ENCODE results near the gene RAD23A. TPM values are rescaled to one million over a fixed set of nuclear protein-coding genes. Genes with fewer than 3 reads are reported as not detected.
"Not testable (repeated sequence)": the region's sequence is repeated elsewhere in the genome, so short reads cannot be mapped to it uniquely, and the experiment has no call there.

The RAD23A gene
- total and polyA plus RNA-seq, 10 of the 15 experiments (the other 5 are each of a cell fraction or from before 2014, with no cell fraction given): 8.8 to 198 (median 119) TPM

DNA sequence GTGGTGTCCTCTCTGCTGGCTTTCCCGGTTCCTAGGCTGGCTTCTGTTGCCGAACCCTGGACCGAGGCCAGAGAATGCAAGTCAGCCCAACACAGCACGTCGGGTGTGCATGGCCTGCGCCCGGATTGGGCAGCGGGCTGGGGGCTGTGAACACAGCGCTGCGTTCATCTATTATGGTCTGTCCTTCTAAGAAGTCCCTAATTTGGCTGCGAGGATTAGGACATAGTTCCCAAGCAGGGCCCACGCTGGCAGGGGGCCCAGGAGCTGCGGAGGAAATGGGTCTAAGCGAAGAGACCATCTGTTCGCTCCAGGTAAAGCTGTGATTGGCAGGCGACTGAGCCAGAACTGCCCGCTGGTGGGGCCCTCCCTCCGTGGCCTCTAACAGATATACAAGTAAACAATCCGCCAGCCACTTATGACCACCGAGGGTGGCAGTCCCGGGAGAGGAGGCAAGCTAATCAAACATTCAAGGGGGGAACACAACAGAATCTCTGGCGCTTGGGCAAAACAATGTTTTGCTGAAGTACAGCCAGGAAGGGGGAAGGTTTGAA lies 32.6 kb upstream of the RAD23A start:
- no TSS peak for BruUV-seq (replicated peaks)
- H3K79me2 ChIP-seq (ENCODE audit: control insufficient read depth, insufficient read depth, low read length): no peaks in the 10 kb centered on the region
- ChIA-PET RAD21 (ENCODE audit: unreplicated experiment) (no interaction called here), POLR2A (interaction anchor here (0.7 to 2.4 kb wide), 4 partner anchors 11 to 48 kb away, joined by 4 to 8 read pairs (median 5); partner anchors contain the start of gene FARSA), CTCF (interaction anchor here (0.8 to 4.8 kb wide), 3 partner anchors 12 to 149 kb away, joined by 3 to 23 read pairs (median 11); no protein-coding TSS in a partner anchor), SMC1A (ENCODE audit: uncharacterized antibody, unreplicated experiment) (interaction anchor here (0.9 to 1.8 kb wide), 3 partner anchors 14 to 47 kb away, joined by 3 to 5 read pairs (median 5); no protein-coding TSS in a partner anchor)
- H3K27ac ChIP-seq (ENCODE audit: control insufficient read depth, insufficient read depth): no peak overlapping the region
- ATAC-seq (no peak), DNase-seq (ENCODE audit: low read depth, low spot score) (no peak), FAIRE-seq (no peak)
- H3K4me1 ChIP-seq (ENCODE audit: control insufficient read depth, insufficient read depth, low read length): peaks cover 7% of the 10 kb centered on the region
- WGBS (ENCODE audit: insufficient coverage, insufficient replicate concordance, low lambda C conversion rate, missing lambda C conversion rate): 68% methylated on average over 22 of the region's 22 CpGs
- intact Hi-C loops (cut with micrococcal nuclease; ENCODE audit: unreplicated experiment): no loop called here
- in situ Hi-C loops (cut with MboI): no loop called here
- TF ChIP-seq IRF4 (IDR thresholded peaks at IDR 0.05; ENCODE audit: low read depth, low read length) (no peak), RUNX3 (IDR thresholded peaks at IDR 0.05; ENCODE audit: low read length) (no peak)
- H3K4me2 ChIP-seq (ENCODE audit: control insufficient read depth, insufficient read depth): no peak overlapping the region
- no peaks in the 10 kb centered on the region for H3K27me3 ChIP-seq (replicated peaks in 1 of 2; ENCODE audit: control insufficient read depth in 2 of 2, insufficient read depth in 2 of 2, low read length in 1 of 2)
- H3K4me3 ChIP-seq: no peak overlapping the region
- no peak overlapping the region for H3K9ac ChIP-seq (ENCODE audit: control insufficient read depth, insufficient read depth, low read length)
- no peak overlapping the region; the same call in 1 of the 2 replicates for H2AFZ ChIP-seq (ENCODE audit: control insufficient read depth, low read depth, low read length)
- no peaks in the 10 kb centered on the region for H4K20me1 ChIP-seq (ENCODE audit: control insufficient read depth, insufficient read depth)
- H3K9me3 ChIP-seq (replicated peaks; ENCODE audit: control insufficient read depth, insufficient read depth, low read length): no peaks in the 10 kb centered on the region; the same call in 2 of the 3 replicates
- no peaks in the 10 kb centered on the region for H3K36me3 ChIP-seq (ENCODE audit: control insufficient read depth in 2 of 2, insufficient read depth in 2 of 2, low read length in 1 of 2)

DNA sequence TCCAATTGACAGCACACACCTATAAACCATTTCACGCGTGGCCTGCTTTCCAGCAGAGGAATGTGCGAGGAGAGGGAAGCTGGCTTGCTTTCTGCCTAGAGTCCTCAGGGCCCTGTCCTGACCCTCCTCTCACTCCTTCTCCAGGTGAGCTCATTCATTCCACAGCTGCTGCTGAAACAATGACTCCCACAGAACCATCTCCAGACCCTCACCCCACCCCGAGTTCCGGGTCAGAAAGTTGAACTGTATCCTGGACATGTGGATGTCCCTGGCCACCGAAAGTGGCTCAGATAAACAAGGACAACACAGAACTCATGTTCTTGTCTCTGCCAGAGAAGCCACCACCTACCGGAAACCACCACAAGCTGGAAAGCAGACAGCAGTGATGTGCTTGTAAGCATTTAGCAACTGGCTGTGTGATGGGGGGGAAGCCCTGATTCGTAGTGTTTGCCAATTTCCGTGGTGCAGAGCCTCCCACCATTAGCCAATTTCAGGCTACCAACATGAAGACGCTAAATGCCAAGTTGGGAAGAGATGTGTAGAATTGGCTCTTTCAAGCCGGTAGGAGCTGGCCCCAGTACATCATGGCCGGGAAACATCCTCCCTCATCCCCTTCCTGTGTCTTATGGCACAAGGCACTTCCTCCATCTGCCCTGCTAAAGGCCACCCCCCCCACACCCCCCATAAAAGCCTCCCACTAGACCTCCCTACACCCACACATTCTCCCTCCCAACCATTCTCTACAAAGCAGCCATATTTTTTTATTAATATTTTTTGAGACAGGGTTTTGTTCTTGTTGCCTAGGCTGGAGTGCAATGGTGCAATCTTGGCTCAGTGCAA lies 31.6 kb upstream of the RAD23A start:
- no peaks in the 10 kb centered on the region for H3K36me3 ChIP-seq (ENCODE audit: control insufficient read depth in 2 of 2, insufficient read depth in 2 of 2, low read length in 1 of 2)
- H2AFZ ChIP-seq (ENCODE audit: control insufficient read depth, low read depth, low read length): peak overlapping the region; percentile 40
- no peaks in the 10 kb centered on the region for H3K27me3 ChIP-seq (replicated peaks in 1 of 2; ENCODE audit: control insufficient read depth in 2 of 2, insufficient read depth in 2 of 2, low read length in 1 of 2)
- peaks cover 10% of the 10 kb centered on the region for H3K4me1 ChIP-seq (ENCODE audit: control insufficient read depth, insufficient read depth, low read length)
- no TSS peak for BruUV-seq (replicated peaks)
- no peak overlapping the region for H3K9ac ChIP-seq (ENCODE audit: control insufficient read depth, insufficient read depth, low read length)
- no peak overlapping the region for H3K4me3 ChIP-seq
- H3K4me2 ChIP-seq (ENCODE audit: control insufficient read depth, insufficient read depth): no peak overlapping the region
- intact Hi-C loops (cut with micrococcal nuclease; ENCODE audit: unreplicated experiment) (no loop called here), in situ Hi-C loops (cut with MboI) (no loop called here)
- H3K9me3 ChIP-seq (replicated peaks; ENCODE audit: control insufficient read depth, insufficient read depth, low read length): no peaks in the 10 kb centered on the region; the same call in 2 of the 3 replicates
- FAIRE-seq (peak; percentile 23), ATAC-seq (peak; percentile 64; the same call in 2 of the 3 replicates), DNase-seq (ENCODE audit: low read depth, low spot score) (no peak)
- ChIA-PET SMC1A (ENCODE audit: uncharacterized antibody, unreplicated experiment) (interaction anchor here (0.9 to 1.8 kb wide), 2 partner anchors 15 to 25 kb away, joined by 5 read pairs; no protein-coding TSS in a partner anchor), RAD21 (ENCODE audit: unreplicated experiment) (interaction anchor here (0.6 kb wide), 1 partner anchor 14 kb away, joined by 4 read pairs; no protein-coding TSS in a partner anchor), POLR2A (interaction anchor here (1.0 to 2.4 kb wide), 3 partner anchors 12 to 47 kb away, joined by 4 to 8 read pairs (median 6); partner anchors contain the start of gene FARSA), CTCF (interaction anchor here (1.5 to 4.8 kb wide), 4 partner anchors 13 to 180 kb away, joined by 3 to 23 read pairs (median 10); no protein-coding TSS in a partner anchor)
- WGBS (ENCODE audit: insufficient coverage, insufficient replicate concordance, low lambda C conversion rate, missing lambda C conversion rate): 21% methylated on average over 12 of the region's 12 CpGs
- no peak overlapping the region for H3K27ac ChIP-seq (ENCODE audit: control insufficient read depth, insufficient read depth)
- H4K20me1 ChIP-seq (ENCODE audit: control insufficient read depth, insufficient read depth): no peaks in the 10 kb centered on the region
- no peaks in the 10 kb centered on the region for H3K79me2 ChIP-seq (ENCODE audit: control insufficient read depth, insufficient read depth, low read length)
- no peak for TF ChIP-seq NRF1 (conservative IDR thresholded peaks at IDR 0.05; ENCODE audit: low read depth, low read length)
- peak; percentile 68 for TF ChIP-seq POLR2A (IDR thresholded peaks at IDR 0.05; ENCODE audit: low read depth, low read length)
- TF ChIP-seq RUNX3 (IDR thresholded peaks at IDR 0.05; ENCODE audit: low read length): 0 out of 2 replicates have a peak, but pooled peaks have one; percentile 42

DNA sequence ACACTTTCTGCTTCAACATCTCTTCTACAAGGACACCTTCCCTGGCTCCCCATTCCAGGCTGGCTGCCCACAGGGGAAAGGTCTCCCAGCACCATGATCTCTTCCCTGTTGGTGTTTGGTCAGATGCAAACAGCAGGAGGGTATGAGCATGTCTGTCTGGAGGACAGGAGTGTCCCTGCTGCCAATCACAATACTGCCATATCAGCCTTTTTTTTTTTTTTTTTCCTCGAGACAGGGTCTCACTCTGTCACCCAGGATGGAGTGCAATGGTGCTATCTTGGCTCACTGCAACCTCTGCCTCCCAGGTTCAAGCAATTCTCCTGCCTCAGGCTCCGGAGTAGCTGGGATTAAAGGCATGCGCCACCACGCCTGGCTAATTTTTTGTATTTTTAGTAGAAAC lies 29.8 kb upstream of the RAD23A start:
- ChIA-PET RAD21 (ENCODE audit: unreplicated experiment) (interaction anchor here (1.3 kb wide), 1 partner anchor 25 kb away, joined by 3 read pairs; the partner anchor contains the start of gene GCDH), CTCF (interaction anchor here (1.2 to 4.8 kb wide), 4 partner anchors 15 to 178 kb away, joined by 3 to 23 read pairs (median 6); no protein-coding TSS in a partner anchor), SMC1A (ENCODE audit: uncharacterized antibody, unreplicated experiment) (interaction anchor here (1.2 kb wide), 1 partner anchor 8 kb away, joined by 3 read pairs; no protein-coding TSS in a partner anchor), POLR2A (interaction anchor here (0.7 to 2.4 kb wide), 2 partner anchors 18 to 35 kb away, joined by 4 to 8 read pairs; partner anchors contain the start of gene FARSA)
- H3K9me3 ChIP-seq (replicated peaks; ENCODE audit: control insufficient read depth, insufficient read depth, low read length); intact Hi-C loops (cut with micrococcal nuclease; ENCODE audit: unreplicated experiment); BruUV-seq (replicated peaks); H4K20me1 ChIP-seq (ENCODE audit: control insufficient read depth, insufficient read depth); H3K4me3 ChIP-seq; ATAC-seq; DNase-seq (ENCODE audit: low read depth, low spot score); H3K79me2 ChIP-seq (ENCODE audit: control insufficient read depth, insufficient read depth, low read length); H3K9ac ChIP-seq (ENCODE audit: control insufficient read depth, insufficient read depth, low read length); H3K36me3 ChIP-seq (ENCODE audit: control insufficient read depth in 2 of 2, insufficient read depth in 2 of 2, low read length in 1 of 2); H3K27ac ChIP-seq (ENCODE audit: control insufficient read depth, insufficient read depth); H3K27me3 ChIP-seq (replicated peaks in 1 of 2; ENCODE audit: control insufficient read depth in 2 of 2, insufficient read depth in 2 of 2, low read length in 1 of 2); in situ Hi-C loops (cut with MboI); FAIRE-seq; H3K4me2 ChIP-seq (ENCODE audit: control insufficient read depth, insufficient read depth); H2AFZ ChIP-seq (ENCODE audit: control insufficient read depth, low read depth, low read length); H3K4me1 ChIP-seq (ENCODE audit: control insufficient read depth, insufficient read depth, low read length): not testable (repeated sequence)
- 79% methylated on average over 4 of the region's 4 CpGs for WGBS (ENCODE audit: insufficient coverage, insufficient replicate concordance, low lambda C conversion rate, missing lambda C conversion rate)

Data from GM12878 (cell line).